ENCODE measurements around the gene FHOD1.

Gene FHOD1

GRCh38 chr16:67193536-67193935 lies 53.7 kb downstream of the FHOD1 start:
- TF ChIP-seq, protein P1, sequence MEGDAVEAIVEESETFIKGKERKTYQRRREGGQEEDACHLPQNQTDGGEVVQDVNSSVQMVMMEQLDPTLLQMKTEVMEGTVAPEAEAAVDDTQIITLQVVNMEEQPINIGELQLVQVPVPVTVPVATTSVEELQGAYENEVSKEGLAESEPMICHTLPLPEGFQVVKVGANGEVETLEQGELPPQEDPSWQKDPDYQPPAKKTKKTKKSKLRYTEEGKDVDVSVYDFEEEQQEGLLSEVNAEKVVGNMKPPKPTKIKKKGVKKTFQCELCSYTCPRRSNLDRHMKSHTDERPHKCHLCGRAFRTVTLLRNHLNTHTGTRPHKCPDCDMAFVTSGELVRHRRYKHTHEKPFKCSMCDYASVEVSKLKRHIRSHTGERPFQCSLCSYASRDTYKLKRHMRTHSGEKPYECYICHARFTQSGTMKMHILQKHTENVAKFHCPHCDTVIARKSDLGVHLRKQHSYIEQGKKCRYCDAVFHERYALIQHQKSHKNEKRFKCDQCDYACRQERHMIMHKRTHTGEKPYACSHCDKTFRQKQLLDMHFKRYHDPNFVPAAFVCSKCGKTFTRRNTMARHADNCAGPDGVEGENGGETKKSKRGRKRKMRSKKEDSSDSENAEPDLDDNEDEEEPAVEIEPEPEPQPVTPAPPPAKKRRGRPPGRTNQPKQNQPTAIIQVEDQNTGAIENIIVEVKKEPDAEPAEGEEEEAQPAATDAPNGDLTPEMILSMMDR (IDR thresholded peaks at IDR 0.05; ENCODE audit: insufficient read depth, missing control alignments) = no peak
- no peak for DNase-seq (ENCODE audit: insufficient read length, low spot score)
- FAIRE-seq = no peak

DNA sequence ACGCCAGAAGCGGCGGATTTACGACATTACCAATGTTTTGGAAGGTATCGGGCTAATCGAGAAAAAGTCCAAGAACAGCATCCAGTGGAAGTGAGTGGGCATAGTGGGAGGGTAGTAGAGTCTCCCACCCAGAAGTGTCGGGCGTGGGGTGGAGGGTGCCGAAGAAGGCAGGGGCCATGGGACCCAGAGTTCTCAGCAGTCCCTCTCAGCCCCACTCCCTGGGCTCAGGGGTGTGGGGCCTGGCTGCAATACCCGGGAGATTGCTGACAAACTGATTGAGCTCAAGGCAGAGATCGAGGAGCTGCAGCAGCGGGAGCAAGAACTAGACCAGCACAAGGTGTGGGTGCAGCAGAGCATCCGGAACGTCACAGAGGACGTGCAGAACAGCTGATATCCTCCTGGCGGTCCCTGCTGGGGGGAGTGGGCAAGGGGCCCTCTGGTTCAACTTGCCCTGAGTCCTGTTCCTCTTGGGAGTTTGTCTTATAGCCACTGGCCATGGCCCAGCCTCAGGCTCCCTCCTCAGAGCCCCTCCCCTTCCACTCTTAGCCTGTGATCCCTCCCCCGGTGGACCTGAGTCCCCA lies 54.4 kb downstream of the FHOD1 start:
- DNase-seq (ENCODE audit: insufficient read length, low spot score) = no peak
- FAIRE-seq = no peak
- TF ChIP-seq, protein P1 (IDR thresholded peaks at IDR 0.05; ENCODE audit: insufficient read depth, missing control alignments) = no peak

GRCh38 chr16:67191995-67192681 lies 55.1 kb downstream of the FHOD1 start, which contains the start of gene E2F4:
E2F4 (plus strand) TSS chr16:67192155; CDS start chr16:67192228, 73 bp downstream.
- no peak for FAIRE-seq
- peak; percentile 77 for DNase-seq (ENCODE audit: insufficient read length, low spot score)
- TF ChIP-seq, protein P1 (IDR thresholded peaks at IDR 0.05; ENCODE audit: insufficient read depth, missing control alignments) = no peak

DNA sequence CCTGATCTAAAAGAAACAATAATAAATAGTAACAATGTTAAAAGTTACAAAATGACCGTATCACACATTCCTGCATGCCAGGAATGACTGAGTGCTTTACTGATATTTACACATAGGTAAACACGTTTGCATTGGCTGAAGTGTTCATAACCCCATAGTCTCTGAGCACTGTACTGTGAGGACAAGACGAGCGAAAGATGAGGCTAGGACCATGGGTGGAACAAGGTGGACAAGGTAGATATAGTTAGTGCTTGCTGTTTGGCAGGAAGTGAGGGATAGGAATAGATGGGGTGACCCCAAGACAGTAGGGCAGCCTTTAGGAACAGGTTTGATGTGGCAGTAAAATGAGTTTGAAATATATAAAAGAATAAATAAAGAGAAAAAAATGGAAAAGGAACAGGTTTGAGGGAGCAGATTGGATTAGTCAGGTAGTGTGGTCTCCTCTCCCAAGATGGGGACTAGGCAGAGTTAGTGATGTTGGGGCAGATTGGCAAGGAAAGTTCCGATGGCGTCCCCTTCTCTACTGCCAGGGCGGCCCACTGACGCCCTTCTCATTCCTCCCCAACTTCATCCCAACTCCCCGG lies 55.8 kb downstream of the FHOD1 start:
- FAIRE-seq = no peak
- TF ChIP-seq, protein P1 (IDR thresholded peaks at IDR 0.05; ENCODE audit: insufficient read depth, missing control alignments) = no peak
- no peak for DNase-seq (ENCODE audit: insufficient read length, low spot score)

DNA sequence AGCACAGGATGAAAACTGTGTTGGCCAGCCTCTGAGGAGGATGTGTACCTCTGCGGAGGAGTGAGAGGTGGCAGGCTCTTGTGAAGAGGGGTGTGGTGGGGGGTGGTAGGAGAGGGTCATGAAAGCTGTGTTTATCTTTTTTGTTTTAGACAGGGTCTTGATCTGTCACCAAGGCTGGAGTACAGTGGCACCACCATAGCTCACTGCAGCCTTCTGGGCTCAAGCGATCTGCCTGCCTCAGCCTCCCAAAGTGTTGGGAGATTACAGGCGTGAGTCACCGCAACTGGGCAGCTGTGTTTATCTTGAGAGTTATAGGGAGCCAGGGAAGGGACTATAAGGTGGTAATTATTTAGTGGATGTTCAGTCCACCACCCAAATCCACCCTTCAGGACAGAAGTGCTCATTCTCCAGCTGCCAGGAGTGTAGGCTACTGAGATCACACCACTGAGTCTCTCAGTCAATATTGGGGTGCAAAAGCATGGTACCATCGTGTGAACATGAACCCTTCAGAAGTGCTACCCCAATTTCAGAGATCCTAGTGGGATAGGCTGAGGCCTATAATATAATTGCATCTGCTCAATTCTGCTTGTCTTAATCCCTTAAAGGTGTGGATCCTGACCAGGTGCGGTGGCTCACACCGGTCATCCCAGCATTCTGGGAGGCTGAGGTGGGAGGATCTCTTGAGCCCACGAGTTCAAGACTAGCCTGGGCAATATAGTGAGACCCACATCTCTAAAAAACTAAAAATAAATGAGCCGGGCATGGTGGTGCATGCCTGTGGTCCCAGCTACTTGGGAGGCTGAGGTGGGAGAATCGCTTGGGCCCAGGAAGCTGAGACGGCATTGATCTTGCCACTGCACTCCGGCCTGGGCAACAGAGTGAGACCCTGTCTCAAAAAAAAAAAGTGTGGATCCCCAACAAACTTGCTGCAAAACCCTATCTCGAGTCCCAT lies 56.6 kb downstream of the FHOD1 start:
- TF ChIP-seq, protein P1 (IDR thresholded peaks at IDR 0.05; ENCODE audit: insufficient read depth, missing control alignments) = no peak
- DNase-seq (ENCODE audit: insufficient read length, low spot score) (no peak), FAIRE-seq (no peak)

DNA sequence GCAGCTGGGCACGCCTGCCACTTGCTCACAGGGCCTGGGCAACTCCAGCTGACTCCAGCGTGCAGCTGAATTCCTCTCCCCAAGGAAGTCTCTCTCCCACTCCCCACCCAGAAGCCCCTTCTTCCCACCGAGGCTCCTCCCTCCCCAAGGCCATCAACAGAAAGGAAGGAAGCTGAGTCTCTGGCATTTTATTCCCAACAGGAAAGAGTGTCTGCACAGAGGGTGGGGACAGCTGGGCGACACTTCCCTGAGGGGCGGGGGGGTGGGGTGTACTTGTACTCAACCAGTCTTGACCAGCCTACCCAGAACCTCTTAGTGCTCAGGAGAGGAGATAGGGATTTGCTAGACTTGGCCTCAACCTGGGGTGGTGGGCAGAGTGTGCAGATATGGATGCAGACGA lies 57.2 kb downstream of the FHOD1 start, which contains the start of gene EXOC3L1:
EXOC3L1 (minus strand) TSS at position 96 of the 400 bp plus-strand sequence. CDS start 460 bp downstream, outside the sequence.
- FAIRE-seq (no peak), DNase-seq (ENCODE audit: insufficient read length, low spot score) (no peak)
- TF ChIP-seq, protein P1 (IDR thresholded peaks at IDR 0.05; ENCODE audit: insufficient read depth, missing control alignments) = no peak

Measured in D721Med (cell line).